Thyroid gland (tissue), 4 donors: ENCODE results near the gene AJAP1.

Experiments
- CTCF ChIP-seq, 6 experiments: fragments of 200-600 bp in 3 of 6; fragments of 450-650 bp in 3 of 6; sonication (generic) in 3 of 6; IDR thresholded peaks; one replicate each; pipeline ENCODE4 v1.5.1; 2016 to 2019; ENCODE audit warnings: antibody characterized with exemption in 6 of 6, mild to moderate bottlenecking in 2 of 6, inconsistent platforms in 1 of 6, moderate library complexity in 1 of 6
- POLR2A ChIP-seq, 2 donors: fragments of 450-650 bp; IDR thresholded peaks; one replicate each; pipeline ENCODE4 v1.6.1; 2017; ENCODE audit warnings: antibody characterized with exemption in 2 of 2, mild to moderate bottlenecking in 2 of 2, moderate library complexity in 1 of 2

DNA sequence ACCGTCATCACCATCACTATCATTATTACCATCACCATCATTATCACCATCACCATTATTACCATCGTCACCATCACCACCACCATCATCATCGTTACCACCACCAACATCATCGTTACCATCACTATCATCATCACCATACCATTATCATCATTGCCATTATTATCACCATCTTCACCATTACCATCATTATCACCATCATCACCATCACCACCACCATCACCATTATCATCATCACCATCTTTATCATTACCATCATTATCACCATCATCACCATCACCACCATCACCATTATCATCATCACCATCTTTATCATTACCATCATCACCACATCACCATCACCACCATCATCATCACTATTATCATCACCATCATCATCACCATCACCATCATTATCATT, 112.9 kb downstream of the AJAP1 start:
- TF ChIP-seq CTCF (IDR thresholded peaks at IDR 0.05) (no peak), POLR2A (IDR thresholded peaks at IDR 0.05) (no peak)
